T-helper 2 cell treated with Interferon-gamma antibody and Interleukin-4, amounts not matched to agents 100 ng/mL and 5 ng/mL, for 36 hours (primary cell): ENCODE measurements around the gene NOTUM. TPM values are rescaled to one million over a fixed set of nuclear protein-coding genes. Genes with fewer than 3 reads are reported as not detected.

Source experiments
- intact Hi-C: fragments of 100-400 bp; cut with micrococcal nuclease; formaldehyde crosslinking; loops from one replicate; pipeline ENCODE4 v1.15.1; 2023
- total RNA-seq: library from RNA; stranded (reverse); gene quantifications from 2 replicates; pipeline ENCODE4 v1.2.3, GENCODE V29; 2022

The NOTUM gene
- total RNA-seq, 1 donor from 2014 or later, result 0.48 TPM

GRCh38 chr17:81912441-81913309 is 48.3 kb downstream of the NOTUM start:
- intact Hi-C loops, result no loop called here

DNA sequence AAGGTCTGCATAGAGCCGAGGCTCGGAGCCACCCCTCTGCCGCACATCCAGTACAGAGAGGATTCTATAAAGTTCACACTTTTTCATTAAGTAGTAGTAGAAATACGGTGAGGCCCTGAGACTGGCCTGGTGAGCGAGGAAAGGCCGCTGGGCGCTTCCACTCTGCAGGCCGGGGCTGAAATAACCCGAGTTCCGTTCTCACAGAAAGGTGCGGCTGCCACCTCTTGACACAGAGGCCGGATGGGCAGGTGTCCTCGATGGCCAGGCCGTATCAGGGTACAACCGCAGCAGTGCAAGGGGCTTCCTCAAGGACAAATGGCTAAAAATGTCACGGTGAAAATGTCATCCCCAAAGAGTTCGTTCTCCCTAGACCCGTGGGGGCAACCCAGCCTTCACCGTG is 49.0 kb downstream of the NOTUM start:
- intact Hi-C loops, result loop anchor here (1.0 to 2.0 kb wide), 3 partner anchors 19 to 51 kb away; partner anchors contain the start of gene P4HB

GRCh38 chr17:81911277-81911961 is 49.6 kb downstream of the NOTUM start, which contains the start of gene PCYT2:
Gene PCYT2, minus strand, starts transcription at chr17:81911399. Its CDS starts 44 bp downstream, at chr17:81911355.
- intact Hi-C loops, result loop anchor here (1.0 to 2.0 kb wide), 3 partner anchors 19 to 51 kb away; partner anchors contain the start of gene P4HB

DNA sequence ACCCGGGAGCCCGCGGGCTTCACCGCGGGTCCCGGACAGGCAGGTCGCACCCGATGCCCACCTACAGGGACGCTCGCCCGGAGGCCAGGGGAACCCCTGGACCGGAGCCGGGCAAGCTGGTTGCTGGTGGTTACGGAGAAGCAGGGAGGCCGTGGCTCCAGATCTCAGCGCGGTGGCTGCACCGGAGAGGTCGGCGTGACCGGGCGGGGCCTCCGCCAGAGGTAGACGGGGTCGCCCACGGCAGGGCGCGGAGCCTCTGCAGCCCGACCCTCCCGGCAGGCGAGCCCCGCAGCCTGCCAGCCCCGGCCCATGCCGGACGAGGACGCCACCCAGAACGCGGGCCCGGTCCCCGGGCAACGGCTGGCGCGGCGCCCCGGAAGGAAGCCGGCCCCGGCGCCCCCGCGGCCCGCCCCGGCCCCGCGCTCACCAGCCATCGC is 50.1 kb downstream of the NOTUM start:
- intact Hi-C loops, result loop anchor here (1.0 to 2.0 kb wide), 3 partner anchors 18 to 50 kb away; partner anchors contain the start of gene P4HB

- intact Hi-C loops, result loop anchor here (2.0 kb wide), 2 partner anchors 17 to 49 kb away; partner anchors contain the start of gene P4HB
Measured at GRCh38 chr17:81909966-81910839, 50.8 kb downstream of the NOTUM start.

GRCh38 chr17:81909231-81909630 is 51.8 kb downstream of the NOTUM start:
- intact Hi-C loops, result no loop called here

DNA sequence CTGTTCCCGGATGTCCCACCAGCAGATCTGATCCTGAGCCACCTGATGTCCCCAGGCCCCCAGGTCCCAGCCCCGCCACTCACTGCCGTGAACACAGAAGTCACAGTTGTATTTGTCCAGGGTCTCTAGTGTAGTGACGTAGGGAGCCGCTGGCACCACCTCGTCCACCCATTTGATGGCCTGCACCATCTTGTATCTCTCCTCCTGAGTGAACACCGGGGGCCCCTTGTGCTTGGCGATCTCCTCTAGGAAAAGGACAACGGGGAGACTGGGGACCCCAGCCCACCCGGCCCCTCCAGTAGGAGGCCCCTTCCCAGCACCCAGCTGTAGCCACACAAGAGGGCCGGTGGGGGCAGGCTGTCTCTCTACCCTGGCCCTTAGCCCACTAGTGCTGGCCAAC is 52.2 kb downstream of the NOTUM start:
- intact Hi-C loops, result no loop called here

- intact Hi-C loops, result no loop called here
Measured at GRCh38 chr17:81907219-81908145, 53.5 kb downstream of the NOTUM start.

GRCh38 chr17:81906476-81907218 is 54.3 kb downstream of the NOTUM start:
- intact Hi-C loops, result no loop called here

GRCh38 chr17:81905993-81906392 is 55.0 kb downstream of the NOTUM start:
- intact Hi-C loops, result no loop called here

- intact Hi-C loops, result no loop called here
Measured at GRCh38 chr17:81905424-81905875, 55.5 kb downstream of the NOTUM start.

DNA sequence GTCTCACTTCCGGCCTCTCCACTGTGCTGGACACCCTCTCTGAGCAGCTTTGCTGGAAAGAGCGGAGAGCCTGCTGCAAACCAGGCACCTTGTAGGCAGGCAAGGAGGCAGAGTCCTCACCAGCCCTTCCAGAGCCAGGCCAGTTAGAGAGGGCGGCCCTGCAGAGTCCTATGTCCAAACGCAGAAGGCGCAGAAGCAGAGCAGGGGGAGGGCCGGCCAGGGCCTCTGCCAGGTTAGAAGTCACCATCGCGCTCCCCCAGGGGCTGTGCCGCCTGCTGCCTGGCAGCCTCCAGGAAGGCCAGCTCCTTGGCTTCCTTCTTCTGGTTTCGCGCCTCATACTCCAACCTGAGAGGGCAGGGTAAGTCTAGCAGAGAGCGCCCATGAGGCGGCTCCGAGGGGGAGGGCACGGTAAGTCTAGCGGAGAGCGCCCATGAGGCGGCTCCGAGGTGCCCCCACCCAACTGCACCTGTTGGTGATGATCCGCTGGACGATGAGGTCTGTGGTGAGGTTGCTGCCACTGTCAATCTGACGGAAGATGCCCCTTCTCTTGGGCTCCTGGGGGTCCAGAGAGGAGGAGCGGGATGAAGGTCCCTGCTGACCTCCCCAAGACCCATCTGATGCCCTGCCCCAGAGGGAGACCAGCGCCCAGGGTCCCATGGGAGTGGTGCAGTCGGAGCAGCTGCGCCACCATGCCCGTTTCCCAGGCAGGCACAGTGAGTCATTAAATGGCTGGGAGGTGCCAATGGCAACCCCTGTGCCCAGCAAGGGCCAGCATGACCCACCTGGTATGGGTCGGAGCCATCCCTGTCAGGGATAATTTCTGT is 56.2 kb downstream of the NOTUM start:
- intact Hi-C loops, result no loop called here

- intact Hi-C loops, result no loop called here
Measured at GRCh38 chr17:81903896-81904599, 56.9 kb downstream of the NOTUM start.

GRCh38 chr17:81903415-81903831 is 57.6 kb downstream of the NOTUM start:
- intact Hi-C loops, result no loop called here

DNA sequence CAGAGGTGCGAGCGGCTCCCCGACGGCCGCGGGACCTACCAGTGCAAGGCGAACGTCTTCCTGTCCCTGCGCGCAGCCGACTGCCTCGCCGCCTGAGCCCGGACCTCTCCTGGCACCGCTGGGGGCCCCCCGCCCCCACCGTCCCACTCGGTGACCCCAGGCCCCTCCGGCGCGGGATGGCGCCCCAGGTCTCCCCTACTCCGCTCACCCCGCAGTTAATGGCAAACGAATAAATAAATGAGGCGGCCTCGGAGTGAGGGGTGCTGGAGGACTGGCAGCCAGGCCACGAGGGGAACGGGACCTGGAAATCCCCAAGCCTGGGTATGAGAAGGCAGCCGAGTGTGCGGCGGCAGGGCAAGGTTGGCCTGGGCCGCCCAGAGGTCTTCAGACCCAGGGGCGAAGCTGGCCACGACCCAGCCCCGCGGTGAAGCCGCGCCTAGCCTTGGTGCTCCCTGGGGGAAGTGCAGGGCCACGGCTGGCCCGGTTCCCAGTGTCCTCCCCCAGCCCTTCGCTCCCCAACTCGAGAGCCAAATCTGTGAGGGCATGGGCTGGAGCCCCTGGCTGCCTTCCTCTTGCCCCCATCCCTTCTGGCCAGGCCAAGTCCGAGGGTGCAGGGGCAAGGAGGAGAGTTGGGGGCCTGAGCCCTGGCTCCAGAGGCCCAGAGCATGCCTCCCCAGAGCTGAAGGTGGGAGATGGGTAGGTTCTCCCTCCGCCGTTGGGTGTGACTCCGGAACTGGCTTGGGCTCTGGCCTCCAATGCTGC is 58.2 kb downstream of the NOTUM start:
- intact Hi-C loops, result no loop called here
